Tibial nerve (tissue), 4 donors: Measurements from ENCODE around the gene SLC38A3. TPM values are rescaled to one million over a fixed set of nuclear protein-coding genes. Genes with fewer than 3 reads are reported as not detected.

ENCODE experiments used
- DNase-seq, 2 donors: peaks; one replicate each; pipeline ENCODE4 v3.0.0-alpha.2; 2019; ENCODE audit warnings: low spot score in 2 of 2
- H3K27ac ChIP-seq, 4 donors: fragments of 200-600 bp; sonication (generic) in 3 of 4; one replicate each; pipeline ENCODE4 v1.5.1; 2017 to 2019; ENCODE audit warnings: mild to moderate bottlenecking in 1 of 4
- H3K27me3 ChIP-seq, 2 donors: fragments of 200-600 bp; sonication (generic) in 1 of 2; one replicate each; pipeline versions ENCODE4 v1.5.1 to v1.6.0; 2017 to 2019
- H3K36me3 ChIP-seq, 3 donors: fragments of 200-600 bp; sonication (generic); one replicate each; pipeline ENCODE4 v1.5.1; 2018 to 2019
- H3K4me1 ChIP-seq, 4 donors: fragments of 200-600 bp; sonication (generic) in 3 of 4; one replicate each; pipeline ENCODE4 v1.5.1; 2017 to 2019
- H3K4me3 ChIP-seq, 4 donors: fragments of 200-600 bp; sonication (generic) in 3 of 4; one replicate each; pipeline ENCODE4 v1.5.1; 2017 to 2019; ENCODE audit warnings: mild to moderate bottlenecking in 1 of 4, moderate library complexity in 1 of 4
- H3K9me3 ChIP-seq, 4 donors: fragments of 200-600 bp; sonication (generic) in 3 of 4; one replicate each; pipeline ENCODE4 v1.5.1; 2017 to 2019
- EP300 ChIP-seq, 2 donors: sonication (generic); formaldehyde crosslinking; IDR thresholded peaks; one replicate each; pipeline ENCODE4 v1.6.1; 2017; ENCODE audit warnings: antibody characterized with exemption in 2 of 2, mild to moderate bottlenecking in 1 of 2
- POLR2A ChIP-seq, 2 donors: fragments of 450-650 bp; IDR thresholded peaks; one replicate each; pipeline ENCODE4 v1.6.1; 2017; ENCODE audit warnings: antibody characterized with exemption in 2 of 2, mild to moderate bottlenecking in 2 of 2, moderate library complexity in 2 of 2
- WGBS, 2 donors: methylation state at CpG; one replicate each; pipeline ENCODE4 v1.1.5; 2018; 5-methylcytosine and 5-hydroxymethylcytosine counted together
- small RNA-seq: library from RNA; depleted of rRNA; stranded (forward); fragments of <200 nt; gene quantifications from one replicate; pipeline ENCODE3, GENCODE V24; 2016
- total RNA-seq, 4 donors: library from RNA; depleted of rRNA; stranded (reverse); fragments of >200 nt; gene quantifications; one replicate each; pipeline ENCODE4 v1.1.0, GENCODE V29; 2016
- TF ChIP-seq, protein P1 (sequence below), 5 experiments: fragments of 200-600 bp in 3 of 5; fragments of 450-650 bp in 2 of 5; sonication (generic) in 3 of 5; IDR thresholded peaks; one replicate each; pipeline ENCODE4 v1.5.1; 2016 to 2019; ENCODE audit warnings: antibody characterized with exemption in 5 of 5, mild to moderate bottlenecking in 3 of 5, moderate library complexity in 2 of 5

SLC38A3 gene
- total RNA-seq, 4 donors from 2014 or later, result 0.21 to 8.1 (median 1.5) TPM

DNA sequence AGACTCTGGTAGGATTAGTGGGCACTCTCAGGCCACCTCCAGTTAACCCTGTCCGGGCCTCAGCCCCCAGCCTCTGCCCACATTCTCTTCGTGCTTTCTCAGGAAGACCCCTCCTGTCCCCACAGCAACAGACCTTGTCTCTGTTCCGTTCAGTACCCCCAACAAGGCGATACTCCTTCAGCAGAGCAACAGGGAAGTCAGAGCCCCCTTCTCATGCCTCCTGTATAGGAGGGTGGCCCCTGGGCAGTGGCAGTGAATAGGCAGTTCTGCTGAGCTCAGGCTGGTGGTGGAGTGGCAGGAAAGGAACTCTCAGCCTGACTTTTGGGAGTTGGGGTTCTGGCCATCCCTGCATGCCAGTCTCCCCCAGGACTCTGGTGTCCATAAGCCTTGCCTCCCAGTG lies 64.4 kb downstream of the SLC38A3 start:
- no peaks in the 10 kb centered on the region for H3K27me3 ChIP-seq
- no peaks in the 10 kb centered on the region for H3K36me3 ChIP-seq
- DNase-seq, result no peak
- H3K9me3 ChIP-seq, result no peaks in the 10 kb centered on the region
- H3K4me3 ChIP-seq, result peak overlapping the region; percentile 45 to 63 (median 48)
- peaks cover 0 to 100% (median 72%) of the 10 kb centered on the region in 4 donors for H3K4me1 ChIP-seq
- WGBS, 2 donors, result 38 to 41% methylated on average over 4 of the region's 4 CpGs
- H3K27ac ChIP-seq, result peak overlapping the region; percentile 85 to 98 (median 97)
- TF ChIP-seq, protein P1, sequence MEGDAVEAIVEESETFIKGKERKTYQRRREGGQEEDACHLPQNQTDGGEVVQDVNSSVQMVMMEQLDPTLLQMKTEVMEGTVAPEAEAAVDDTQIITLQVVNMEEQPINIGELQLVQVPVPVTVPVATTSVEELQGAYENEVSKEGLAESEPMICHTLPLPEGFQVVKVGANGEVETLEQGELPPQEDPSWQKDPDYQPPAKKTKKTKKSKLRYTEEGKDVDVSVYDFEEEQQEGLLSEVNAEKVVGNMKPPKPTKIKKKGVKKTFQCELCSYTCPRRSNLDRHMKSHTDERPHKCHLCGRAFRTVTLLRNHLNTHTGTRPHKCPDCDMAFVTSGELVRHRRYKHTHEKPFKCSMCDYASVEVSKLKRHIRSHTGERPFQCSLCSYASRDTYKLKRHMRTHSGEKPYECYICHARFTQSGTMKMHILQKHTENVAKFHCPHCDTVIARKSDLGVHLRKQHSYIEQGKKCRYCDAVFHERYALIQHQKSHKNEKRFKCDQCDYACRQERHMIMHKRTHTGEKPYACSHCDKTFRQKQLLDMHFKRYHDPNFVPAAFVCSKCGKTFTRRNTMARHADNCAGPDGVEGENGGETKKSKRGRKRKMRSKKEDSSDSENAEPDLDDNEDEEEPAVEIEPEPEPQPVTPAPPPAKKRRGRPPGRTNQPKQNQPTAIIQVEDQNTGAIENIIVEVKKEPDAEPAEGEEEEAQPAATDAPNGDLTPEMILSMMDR (IDR thresholded peaks at IDR 0.05), result no peak
- TF ChIP-seq POLR2A (IDR thresholded peaks at IDR 0.05) (no peak), EP300 (IDR thresholded peaks at IDR 0.05) (no peak)

DNA sequence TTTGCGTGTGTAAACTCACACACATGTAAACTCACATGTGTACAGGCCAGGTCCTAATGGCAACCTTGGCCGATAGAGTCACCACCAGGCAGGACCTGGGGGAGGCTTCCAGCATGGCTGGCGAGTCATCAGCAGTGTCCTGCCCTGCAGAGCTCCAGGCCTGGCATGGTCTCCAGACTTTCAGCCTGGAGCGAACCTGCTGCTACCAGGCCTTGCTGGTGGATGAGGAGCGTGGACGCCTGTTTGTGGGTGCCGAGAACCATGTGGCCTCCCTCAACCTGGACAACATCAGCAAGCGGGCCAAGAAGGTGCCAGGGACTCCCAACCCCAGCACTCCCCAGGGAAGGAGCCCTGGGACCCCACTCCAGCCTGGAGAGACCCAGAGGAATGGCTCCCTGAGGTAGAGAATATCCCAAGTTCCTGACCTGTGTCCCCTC lies 64.9 kb downstream of the SLC38A3 start:
- TF ChIP-seq, protein P1 (IDR thresholded peaks at IDR 0.05), result peak in 1 of 5 experiments; percentile 14
- TF ChIP-seq POLR2A (IDR thresholded peaks at IDR 0.05), result no peak
- Histone ChIP-seq H3K27ac (peak overlapping the region; percentile 85 to 98 (median 97)), H3K4me1 (peaks cover 0 to 100% (median 74%) of the 10 kb centered on the region in 4 donors), H3K4me3 (peak overlapping the region; percentile 45 to 63 (median 48)), H3K27me3 (peaks cover 0 to 3% of the 10 kb centered on the region in 2 donors), H3K9me3 (no peaks in the 10 kb centered on the region), H3K36me3 (no peaks in the 10 kb centered on the region)
- WGBS, 2 donors, result 0 to 100% methylated on average over 1 of the region's 8 CpGs
- no peak for DNase-seq

DNA sequence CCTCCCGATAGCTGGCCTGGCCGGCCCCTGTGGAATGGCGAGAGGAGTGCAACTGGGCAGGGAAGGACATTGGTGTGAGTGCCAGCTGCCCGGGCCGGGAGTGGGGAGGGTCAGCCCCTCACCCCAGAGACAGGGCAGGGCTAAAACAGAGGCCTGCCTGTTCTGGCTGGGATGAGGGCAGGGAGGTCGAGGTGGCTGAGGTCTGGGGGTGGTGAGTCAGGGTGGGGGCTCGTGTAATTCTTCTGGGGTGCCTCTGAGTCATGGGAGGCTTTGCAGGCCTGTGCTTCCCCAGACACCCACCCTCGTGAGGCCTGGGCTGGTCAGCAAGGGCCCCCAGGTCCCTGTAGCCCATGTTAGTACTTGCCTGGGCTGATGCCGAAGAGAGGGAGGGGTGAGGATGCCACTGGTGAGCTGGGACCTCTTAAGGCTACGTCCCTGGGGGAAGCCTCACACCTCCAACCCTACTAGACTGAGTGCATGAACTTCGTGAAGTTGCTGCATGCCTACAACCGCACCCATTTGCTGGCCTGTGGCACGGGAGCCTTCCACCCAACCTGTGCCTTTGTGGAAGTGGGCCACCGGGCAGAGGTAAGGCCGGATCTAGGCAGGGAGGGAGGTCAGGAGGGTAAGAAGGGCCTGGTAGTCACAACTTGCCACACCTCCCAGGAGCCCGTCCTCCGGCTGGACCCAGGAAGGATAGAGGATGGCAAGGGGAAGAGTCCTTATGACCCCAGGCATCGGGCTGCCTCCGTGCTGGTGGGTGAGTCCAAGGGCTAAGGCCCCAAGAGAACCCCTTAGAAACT lies 65.6 kb downstream of the SLC38A3 start:
- Histone ChIP-seq H3K4me1 (peaks cover 0 to 100% (median 73%) of the 10 kb centered on the region in 4 donors), H3K9me3 (no peaks in the 10 kb centered on the region), H3K36me3 (peaks cover 0 to 4% (median 0%) of the 10 kb centered on the region in 3 donors), H3K27me3 (peaks cover 0 to 8% of the 10 kb centered on the region in 2 donors), H3K4me3 (peak overlapping the region; percentile 45 to 63 (median 48)), H3K27ac (peak overlapping the region; percentile 85 to 98 (median 97))
- 25 to 44% methylated on average over 17 to 18 of the region's 19 CpGs for WGBS, 2 donors
- TF ChIP-seq EP300 (IDR thresholded peaks at IDR 0.05) (peak in 1 of 2 donors; percentile 68), POLR2A (IDR thresholded peaks at IDR 0.05) (peak in 1 of 2 donors; percentile 14)
- TF ChIP-seq, protein P1 (IDR thresholded peaks at IDR 0.05), result no peak
- no peak for DNase-seq

Small RNA genes lying within 50 kb of the gene (small RNA-seq; reads per million reads assigned to genes)
- gene MIR566, result not detected
- gene MIR5787, result not detected

Other genes starting within 250 kb of the SLC38A3 start
- gene RBM5, start 116.4 kb upstream of the SLC38A3 start, total RNA-seq, result 100 to 1,000 TPM; 229 to 286 (median 260) TPM
- 10 to 100 TPM; 14.4 to 58.5 (median 17.4) TPM for gene SEMA3F, start 49.9 kb upstream of the SLC38A3 start, total RNA-seq
- not detected for gene GNAT1, start 13.7 kb upstream of the SLC38A3 start, total RNA-seq
- gene GNAI2, start 30.9 kb downstream of the SLC38A3 start, total RNA-seq, result 100 to 1,000 TPM; 201 to 265 (median 243) TPM
- gene SEMA3B, start 63.9 kb downstream of the SLC38A3 start, total RNA-seq, result 100 to 1,000 TPM; 251 to 334 (median 261) TPM
- gene LSMEM2, start 73.8 kb downstream of the SLC38A3 start, total RNA-seq, result 1 to 10 TPM; 2.0 to 3.1 (median 2.5) TPM
- gene IFRD2, start 87.2 kb downstream of the SLC38A3 start, total RNA-seq, result 100 to 1,000 TPM in 1 of 4 donors, 10 to 100 TPM in 3; 42.0 to 129 (median 56.2) TPM
- 10 to 100 TPM in 1 of 4 donors, 1 to 10 TPM in 3; 1.2 to 17.9 (median 1.8) TPM for gene HYAL3, start 94.1 kb downstream of the SLC38A3 start, total RNA-seq
- 10 to 100 TPM; 12.6 to 24.3 (median 15.9) TPM for gene NAA80, start 94.1 kb downstream of the SLC38A3 start, total RNA-seq
- 10 to 100 TPM; 16.5 to 26.5 (median 20.8) TPM for gene HYAL1, start 98.3 kb downstream of the SLC38A3 start, total RNA-seq
- 100 to 1,000 TPM in 2 of 4 donors, 10 to 100 TPM in 2; 86.9 to 169 (median 129) TPM for gene HYAL2, start 117.5 kb downstream of the SLC38A3 start, total RNA-seq
- gene TUSC2, start 123.0 kb downstream of the SLC38A3 start, total RNA-seq, result 10 to 100 TPM; 19.0 to 31.9 (median 20.8) TPM
- gene RASSF1, start 135.6 kb downstream of the SLC38A3 start, total RNA-seq, result 10 to 100 TPM; 77.4 to 99.0 (median 82.6) TPM
- gene ZMYND10, start 140.5 kb downstream of the SLC38A3 start, total RNA-seq, result 1 to 10 TPM in 2 of 4 donors, under 1 TPM in 1, not detected in 1; 0.30 to 1.7 (median 1.3) TPM
- gene NPRL2, start 145.5 kb downstream of the SLC38A3 start, total RNA-seq, result 10 to 100 TPM; 22.7 to 35.2 (median 27.2) TPM
- 10 to 100 TPM; 16.2 to 21.6 (median 19.2) TPM for gene CYB561D2, start 145.6 kb downstream of the SLC38A3 start, total RNA-seq
- gene TMEM115, start 154.2 kb downstream of the SLC38A3 start, total RNA-seq, result 10 to 100 TPM; 56.7 to 72.4 (median 68.2) TPM